Measurements from ENCODE around the gene CLN5. TPM values are rescaled to one million over a fixed set of nuclear protein-coding genes. Genes with fewer than 3 reads are reported as not detected.

Gene CLN5
- total RNA-seq, 1 donor, result 40.0 TPM

- DNase-seq (ENCODE audit: low read depth), result no peak
- TF ChIP-seq, protein P1, sequence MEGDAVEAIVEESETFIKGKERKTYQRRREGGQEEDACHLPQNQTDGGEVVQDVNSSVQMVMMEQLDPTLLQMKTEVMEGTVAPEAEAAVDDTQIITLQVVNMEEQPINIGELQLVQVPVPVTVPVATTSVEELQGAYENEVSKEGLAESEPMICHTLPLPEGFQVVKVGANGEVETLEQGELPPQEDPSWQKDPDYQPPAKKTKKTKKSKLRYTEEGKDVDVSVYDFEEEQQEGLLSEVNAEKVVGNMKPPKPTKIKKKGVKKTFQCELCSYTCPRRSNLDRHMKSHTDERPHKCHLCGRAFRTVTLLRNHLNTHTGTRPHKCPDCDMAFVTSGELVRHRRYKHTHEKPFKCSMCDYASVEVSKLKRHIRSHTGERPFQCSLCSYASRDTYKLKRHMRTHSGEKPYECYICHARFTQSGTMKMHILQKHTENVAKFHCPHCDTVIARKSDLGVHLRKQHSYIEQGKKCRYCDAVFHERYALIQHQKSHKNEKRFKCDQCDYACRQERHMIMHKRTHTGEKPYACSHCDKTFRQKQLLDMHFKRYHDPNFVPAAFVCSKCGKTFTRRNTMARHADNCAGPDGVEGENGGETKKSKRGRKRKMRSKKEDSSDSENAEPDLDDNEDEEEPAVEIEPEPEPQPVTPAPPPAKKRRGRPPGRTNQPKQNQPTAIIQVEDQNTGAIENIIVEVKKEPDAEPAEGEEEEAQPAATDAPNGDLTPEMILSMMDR (IDR thresholded peaks at IDR 0.05; ENCODE audit: insufficient read depth, low read length), result no peak
Measured at GRCh38 chr13:76991432-76991795, 467 bp upstream of the CLN5 start.

DNA sequence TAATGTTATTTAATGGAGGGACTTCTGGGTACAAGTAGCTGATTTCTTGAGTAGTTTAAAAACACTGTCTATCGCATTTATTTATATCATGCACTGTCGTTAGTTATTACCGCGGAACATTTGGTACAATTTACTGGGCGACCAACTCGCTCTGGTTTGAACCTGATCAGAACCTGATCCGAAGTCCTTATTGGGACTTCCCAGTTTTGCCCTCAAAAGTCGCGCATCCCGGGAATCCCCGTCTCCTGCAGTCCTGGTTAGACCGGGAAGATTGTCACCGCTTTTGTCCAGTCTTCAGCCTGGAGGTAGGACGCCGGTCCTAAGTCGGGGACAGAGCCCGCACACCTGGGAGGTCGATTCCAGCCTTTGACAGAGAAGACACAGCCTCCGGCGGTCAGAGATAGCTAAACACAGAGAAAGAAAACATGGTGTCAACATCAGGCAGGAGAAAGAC is 694 bp downstream of the CLN5 start:
- peak overlapping the region; percentile 88 for H3K4me3 ChIP-seq (ENCODE audit: low read depth, low read length)
- DNase-seq (ENCODE audit: low read depth), result peak; percentile 37
- TF ChIP-seq, protein P1 (IDR thresholded peaks at IDR 0.05; ENCODE audit: insufficient read depth, low read length), result no peak

More at GRCh38 chr13:76991432-76991795, 467 bp upstream of the CLN5 start:
- peak overlapping the region; percentile 88 for H3K4me3 ChIP-seq (ENCODE audit: low read depth, low read length)

- TF ChIP-seq, protein P1 (IDR thresholded peaks at IDR 0.05; ENCODE audit: insufficient read depth, low read length), result no peak
- peak overlapping the region; percentile 88 for H3K4me3 ChIP-seq (ENCODE audit: low read depth, low read length)
- peak; percentile 29 for DNase-seq (ENCODE audit: low read depth)
Measured at GRCh38 chr13:76993021-76993420, 1.1 kb downstream of the CLN5 start.

DNA sequence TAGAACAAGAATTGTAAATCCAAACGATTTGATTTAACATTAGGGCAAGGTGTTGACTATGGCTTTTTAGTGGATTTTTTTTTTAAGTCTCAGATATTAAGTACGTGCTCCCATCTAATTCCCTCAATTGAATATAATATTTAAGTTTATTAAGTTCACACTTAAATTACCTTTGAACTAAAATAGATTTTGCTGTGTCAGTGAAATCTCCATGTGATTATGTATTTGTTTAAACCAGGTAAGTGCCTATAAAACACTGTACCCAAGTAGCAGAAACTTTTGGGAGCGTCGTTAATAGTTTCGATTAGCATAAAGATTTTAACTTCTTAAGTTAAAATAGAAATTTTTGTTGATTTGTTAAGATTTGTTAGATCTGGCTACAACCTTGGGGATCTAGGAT is 1.6 kb downstream of the CLN5 start:
- DNase-seq (ENCODE audit: low read depth), result no peak
- peak overlapping the region; percentile 88 for H3K4me3 ChIP-seq (ENCODE audit: low read depth, low read length)
- TF ChIP-seq, protein P1 (IDR thresholded peaks at IDR 0.05; ENCODE audit: insufficient read depth, low read length), result no peak

GRCh38 chr13:76994281-76994680 is 2.4 kb downstream of the CLN5 start:
- TF ChIP-seq, protein P1 (IDR thresholded peaks at IDR 0.05; ENCODE audit: insufficient read depth, low read length), result no peak
- DNase-seq (ENCODE audit: low read depth), result no peak
- H3K4me3 ChIP-seq (ENCODE audit: low read depth, low read length), result no peak overlapping the region

- DNase-seq (ENCODE audit: low read depth), result peak; percentile 51
- H3K4me3 ChIP-seq (ENCODE audit: low read depth, low read length), result no peak overlapping the region
- TF ChIP-seq, protein P1 (IDR thresholded peaks at IDR 0.05; ENCODE audit: insufficient read depth, low read length), result no peak
Measured at GRCh38 chr13:77000475-77000874, 8.6 kb downstream of the CLN5 start.

DNA sequence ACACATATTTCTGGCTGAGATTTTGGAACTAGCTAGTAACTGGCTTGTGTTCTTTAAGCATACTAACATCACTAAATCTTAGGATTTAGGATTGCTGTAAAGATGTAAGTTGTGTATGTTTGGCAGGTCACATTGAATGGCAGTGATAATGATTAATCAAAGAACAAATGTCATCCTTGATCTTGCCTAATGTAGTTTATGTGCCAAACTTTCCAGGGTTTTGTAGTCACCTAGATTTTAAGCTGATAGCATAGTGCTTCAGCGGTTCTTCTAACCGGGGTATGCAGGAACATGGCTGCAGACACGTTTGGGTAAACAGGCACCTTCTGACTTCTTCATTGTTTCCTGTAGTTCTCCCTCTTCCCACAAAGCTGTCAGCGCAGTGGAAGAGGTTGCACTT is 9.7 kb downstream of the CLN5 start:
- TF ChIP-seq, protein P1 (IDR thresholded peaks at IDR 0.05; ENCODE audit: insufficient read depth, low read length), result no peak
- no peak for DNase-seq (ENCODE audit: low read depth)
- H3K4me3 ChIP-seq (ENCODE audit: low read depth, low read length), result no peak overlapping the region

Data from fibroblast of the aortic adventitia (primary cell).